ENCODE results near the gene SHB.
"Not testable (repeated sequence)": the region's sequence is repeated elsewhere in the genome, so short reads cannot be mapped to it uniquely, and the experiment has no call there.

Gene SHB

DNA sequence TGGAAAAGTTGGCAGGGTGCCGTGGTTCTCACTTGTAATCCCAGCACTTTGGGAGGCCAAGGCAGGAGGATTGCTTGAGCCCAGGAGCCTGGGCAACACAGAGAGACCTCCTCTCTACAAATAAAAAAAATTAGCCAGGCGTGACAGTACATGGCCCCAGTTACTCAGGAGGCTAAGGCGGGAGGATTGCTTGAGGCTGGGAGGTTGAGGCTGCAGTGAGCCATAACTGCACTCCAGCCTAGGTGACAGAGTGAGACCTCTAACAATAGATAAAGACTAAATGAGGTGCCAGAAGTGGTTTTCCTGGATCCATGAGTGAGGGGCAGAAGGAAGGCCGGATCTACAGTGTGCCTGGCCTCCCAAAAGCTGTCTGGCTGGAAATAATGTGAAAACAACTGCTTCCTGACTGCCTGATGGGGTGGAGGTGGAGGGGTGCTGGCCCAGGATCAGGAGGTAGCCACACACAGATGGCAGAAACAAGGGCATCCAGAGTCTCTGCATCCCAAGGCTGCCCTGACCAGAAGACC is 4.1 kb downstream of the SHB start:
- no peak for DNase-seq

GRCh38 chr9:38063363-38063707 is 5.7 kb downstream of the SHB start:
- no peak for DNase-seq

GRCh38 chr9:38062498-38063362 is 6.3 kb downstream of the SHB start:
- peak in 1 of 56 donors; percentile 5 for DNase-seq

- DNase-seq, result no peak
Observed at GRCh38 chr9:38062106-38062497, 6.9 kb downstream of the SHB start.

GRCh38 chr9:38061326-38061977 is 7.6 kb downstream of the SHB start:
- no peak for DNase-seq

DNA sequence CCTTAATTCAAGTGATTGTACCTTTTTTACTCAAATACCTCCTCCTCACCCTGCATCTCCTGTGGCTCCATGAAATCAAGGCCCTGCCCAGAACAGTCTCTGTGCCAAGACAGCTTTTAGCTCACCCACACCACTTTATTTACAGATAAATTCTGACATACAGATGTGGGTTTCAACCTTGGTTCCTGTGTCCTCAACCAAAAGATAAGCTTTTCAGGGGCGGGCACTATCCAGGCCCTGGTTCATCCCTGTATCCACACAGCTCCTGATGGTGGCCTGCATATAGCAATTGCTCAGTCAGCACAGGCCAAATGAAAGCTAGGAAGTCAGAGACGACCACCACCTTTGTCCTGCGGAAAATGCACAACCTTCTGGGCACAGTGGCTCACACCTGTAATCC is 8.3 kb downstream of the SHB start:
- no peak for DNase-seq

DNA sequence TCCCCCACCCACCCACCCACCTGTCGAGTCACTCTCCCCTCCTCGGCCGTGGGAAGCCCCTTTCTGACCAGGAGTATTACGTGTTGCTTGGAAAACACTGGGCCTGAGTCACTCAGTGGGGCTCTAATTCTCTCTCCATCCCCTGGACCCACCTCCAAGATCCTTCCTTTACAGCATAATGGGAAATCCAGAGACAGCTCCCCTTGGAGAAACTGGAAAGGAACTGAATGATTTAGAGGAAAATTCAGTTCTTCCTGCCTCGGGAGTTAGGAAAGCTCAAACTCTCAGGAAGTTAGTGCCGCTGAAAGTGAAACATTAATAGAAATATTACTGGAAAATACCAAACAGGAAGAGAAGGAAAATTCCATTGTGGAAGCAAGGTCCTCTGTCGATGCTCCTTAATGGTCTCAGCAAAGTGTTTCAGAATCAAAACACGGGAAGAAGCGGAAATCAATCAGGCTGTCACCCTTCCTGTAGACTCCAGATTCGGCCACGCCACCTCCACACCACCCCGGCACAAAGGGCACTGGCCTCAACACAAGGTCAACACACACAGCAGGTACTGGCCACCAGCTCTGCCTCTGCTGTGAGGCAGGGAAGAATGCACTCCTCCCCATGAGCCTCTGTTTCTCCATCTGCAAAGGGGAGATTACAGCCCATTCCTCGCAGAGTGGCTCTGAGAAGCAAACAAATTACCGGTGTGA is 9.6 kb downstream of the SHB start:
- DNase-seq, result no peak

DNA sequence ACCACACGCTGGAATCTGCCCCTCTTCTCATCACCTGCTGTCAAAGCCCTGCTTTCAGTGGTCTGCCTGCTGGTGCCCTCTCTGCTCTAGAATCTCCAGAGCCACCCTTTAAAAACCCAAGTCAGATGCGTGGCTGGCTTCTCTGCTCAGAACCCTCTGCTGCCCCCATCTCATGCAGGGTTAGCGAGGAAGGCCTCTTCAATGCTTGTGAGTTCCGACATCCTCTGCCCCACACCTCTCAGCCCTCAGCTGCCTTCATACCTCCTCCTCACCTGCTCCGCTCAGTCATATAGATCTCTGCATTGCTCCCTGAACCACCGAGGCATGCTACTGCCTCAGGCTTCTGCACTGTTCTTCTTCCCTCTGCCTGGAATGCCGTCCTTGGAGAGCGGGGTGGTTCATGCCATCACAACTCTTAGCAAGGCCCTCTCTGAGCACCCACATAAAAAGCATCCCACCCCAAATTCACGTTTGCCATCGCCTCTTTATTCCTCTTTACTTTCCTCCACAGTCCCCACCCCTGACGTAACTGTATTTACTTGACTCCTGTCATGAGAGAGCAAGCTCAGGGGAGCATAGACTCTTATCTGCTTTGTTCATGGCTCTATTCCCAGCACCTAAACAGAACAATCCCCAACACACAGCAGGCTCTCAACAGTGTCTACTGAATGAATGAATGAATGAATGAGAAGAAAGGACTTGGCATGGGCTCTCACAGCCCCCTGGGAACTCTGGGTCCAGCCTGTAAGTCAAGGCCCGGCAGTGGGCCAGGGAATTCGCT is 10.4 kb downstream of the SHB start:
- DNase-seq, result no peak

- DNase-seq, result peak in 1 of 56 donors; percentile 12
Observed at GRCh38 chr9:38057416-38058195, 11.4 kb downstream of the SHB start.

DNA sequence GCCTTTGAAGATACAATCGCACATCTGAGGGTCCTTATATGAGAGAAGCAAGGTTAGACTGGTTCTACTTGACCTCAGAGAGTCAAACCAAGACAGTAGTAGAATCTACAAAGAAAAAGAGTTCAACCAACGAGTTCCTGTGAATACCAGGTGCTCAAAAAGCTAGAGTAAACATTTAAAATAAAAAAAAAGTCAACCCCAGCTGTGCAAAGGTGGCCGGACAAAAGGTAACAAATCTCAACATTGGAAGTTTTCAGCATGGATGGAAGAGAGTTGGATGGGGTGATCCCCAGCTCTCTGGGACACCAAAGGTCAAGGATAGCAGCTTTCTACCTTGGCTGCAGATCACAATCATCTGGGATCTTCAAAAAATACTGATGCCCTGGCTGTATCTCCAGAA is 14.4 kb downstream of the SHB start:
- DNase-seq, result no peak

- DNase-seq, result no peak
Observed at GRCh38 chr9:38053697-38054461, 15.1 kb downstream of the SHB start.

DNA sequence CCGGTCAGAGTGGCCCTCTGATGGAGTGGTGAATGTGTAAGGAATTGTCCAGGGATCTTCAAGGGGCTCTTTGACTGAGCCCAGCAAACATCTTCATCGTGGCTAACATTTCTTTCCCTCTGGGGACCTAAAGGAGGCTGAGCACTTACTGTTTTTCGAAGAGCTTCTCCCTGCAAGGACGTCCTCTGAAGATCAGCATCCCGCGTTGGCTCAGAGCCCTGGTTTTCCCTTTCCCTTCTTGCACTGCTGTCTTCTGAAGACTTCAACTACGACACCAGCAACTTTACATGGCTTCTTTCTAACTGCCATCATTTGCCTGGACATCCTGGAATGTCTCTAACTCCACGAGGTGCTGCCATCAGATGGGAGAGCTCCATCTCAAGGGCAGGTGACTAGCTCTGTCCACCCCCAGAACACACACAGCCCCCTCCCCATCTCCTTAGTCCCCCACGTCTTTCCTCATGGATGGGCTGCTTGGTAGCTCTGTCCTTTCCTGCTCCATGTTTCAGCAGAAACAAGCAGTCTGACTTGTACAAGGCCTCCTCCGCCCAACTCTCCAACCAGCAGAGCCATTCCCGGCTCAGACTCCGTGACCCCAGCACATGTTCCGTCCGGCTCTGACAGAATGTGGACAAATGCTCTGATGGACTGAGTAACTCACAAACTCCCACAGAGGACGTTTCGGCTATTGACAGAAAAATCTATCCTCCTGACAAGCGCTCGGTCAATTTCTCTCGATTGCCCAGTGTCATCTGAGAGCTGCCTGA is 17.1 kb downstream of the SHB start:
- no peak for DNase-seq

DNA sequence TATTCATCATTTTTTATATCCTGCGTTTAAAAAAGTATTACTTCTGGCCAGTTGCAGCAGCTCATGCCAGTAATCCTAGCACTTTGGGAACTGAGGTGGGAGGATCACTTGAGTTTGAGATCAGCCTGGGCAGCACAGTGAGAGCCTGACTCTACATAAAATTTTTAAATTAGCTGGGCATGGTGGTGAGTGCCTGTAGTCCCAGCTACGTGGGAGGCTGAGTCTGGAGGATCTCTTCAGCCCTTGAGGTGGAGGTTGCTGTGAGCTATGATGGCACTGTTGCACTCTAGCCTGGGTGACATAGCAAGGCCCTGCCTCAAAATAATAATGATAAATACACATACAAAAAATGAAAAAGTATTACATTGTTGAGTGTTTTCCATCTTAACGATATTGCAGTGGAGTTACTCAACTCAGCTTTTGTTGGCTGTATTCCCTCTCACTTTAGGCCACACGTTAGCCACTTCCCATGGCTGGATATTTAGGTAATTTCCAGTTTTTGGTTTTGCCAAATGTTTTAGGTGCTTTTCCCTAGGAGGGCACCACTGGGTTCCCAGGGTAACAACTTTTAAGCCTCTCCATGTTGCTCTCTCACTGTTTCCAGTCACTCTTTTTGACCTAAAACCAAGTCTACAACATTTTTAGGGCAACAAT is 20.6 kb downstream of the SHB start:
- no peak for DNase-seq

GRCh38 chr9:38047301-38048251 is 21.5 kb downstream of the SHB start:
- peak in 32 of 56 donors; percentile 9 to 68 (median 34) for DNase-seq

DNA sequence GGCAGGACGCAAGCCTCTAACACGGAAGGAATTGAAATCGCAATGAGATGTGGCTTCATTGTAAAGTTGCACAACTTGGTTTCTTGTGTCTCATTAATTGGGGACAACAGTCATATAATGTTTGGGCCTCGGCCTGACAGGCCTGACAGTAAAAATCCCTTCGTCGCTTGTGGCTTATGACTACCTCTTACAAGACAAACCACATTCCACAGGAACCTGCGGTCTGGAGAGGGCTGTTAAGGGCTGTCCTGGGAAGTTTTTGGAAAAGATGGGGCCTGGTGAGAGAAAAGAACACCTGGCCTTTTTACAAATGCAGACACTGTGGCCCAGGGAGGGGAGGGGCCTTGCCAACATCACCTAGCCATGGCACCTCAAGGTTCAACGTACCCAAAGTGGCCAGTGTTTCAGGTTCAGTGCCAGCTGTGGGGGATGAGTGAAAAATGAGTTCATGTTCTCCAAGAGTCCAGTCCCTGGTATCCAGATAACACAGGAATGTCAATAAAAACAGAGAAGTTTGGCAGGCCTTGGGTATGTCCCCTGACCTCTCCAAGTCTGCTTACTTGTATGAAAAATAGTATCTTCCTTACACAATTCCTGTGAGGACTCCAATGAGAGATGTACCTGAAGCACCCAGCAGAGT is 22.2 kb downstream of the SHB start:
- DNase-seq, result no peak

DNA sequence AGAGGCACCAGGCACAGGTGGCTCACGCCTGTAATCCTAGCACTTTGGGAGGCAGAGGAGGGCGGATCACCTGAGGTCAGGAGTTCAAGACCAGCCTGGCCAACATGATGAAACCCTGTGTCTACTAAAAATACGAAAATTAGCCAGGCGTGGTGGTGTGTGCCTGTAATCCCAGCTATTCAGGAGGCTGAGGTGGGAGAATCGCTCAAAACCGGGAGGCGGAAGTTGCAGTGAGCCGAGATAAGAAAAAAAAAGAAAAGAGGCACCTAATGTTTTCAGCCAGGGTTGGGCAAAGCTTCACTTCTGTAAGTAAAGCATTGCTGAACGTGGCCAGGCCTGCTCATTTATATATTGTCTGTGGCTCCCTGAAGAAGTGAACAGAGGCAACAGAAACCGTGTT is 23.1 kb downstream of the SHB start:
- DNase-seq, result not testable (repeated sequence)

DNA sequence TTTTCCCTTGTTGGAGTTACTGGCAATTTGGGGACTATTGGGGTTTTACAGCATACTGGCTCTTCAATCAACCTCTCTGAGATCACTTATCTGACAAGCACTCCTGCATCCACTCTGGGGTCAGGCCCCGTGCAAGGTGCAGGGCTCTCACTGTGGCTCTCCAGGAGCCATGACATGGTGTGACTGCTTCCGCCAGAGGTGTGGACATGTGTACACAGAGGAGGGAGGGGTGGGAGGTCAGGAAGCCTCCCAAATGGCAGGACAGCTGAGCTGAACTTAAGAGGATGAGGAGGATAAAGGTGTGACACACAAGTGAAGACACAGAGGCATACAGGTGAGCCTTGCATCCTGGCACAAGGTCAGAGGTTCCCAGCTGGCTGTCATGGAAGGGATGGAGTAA is 24.3 kb downstream of the SHB start:
- DNase-seq, result no peak
